Ascending aorta (tissue), 2 donors: Measurements from ENCODE around the gene VIPR1. TPM values are rescaled to one million over a fixed set of nuclear protein-coding genes. Genes with fewer than 3 reads are reported as not detected.

ENCODE experiments used
- DNase-seq, 2 donors: peaks; one replicate each; pipeline ENCODE4 v3.0.0-alpha.2; 2019; ENCODE audit warnings: low spot score in 2 of 2
- H3K27ac ChIP-seq, 2 donors: fragments of 200-600 bp; sonication (generic); one replicate each; pipeline ENCODE4 v1.5.1; 2016 to 2017; ENCODE audit warnings: mild to moderate bottlenecking in 1 of 2
- H3K27me3 ChIP-seq: fragments of 200-600 bp; sonication (generic); one replicate; pipeline ENCODE4 v1.5.1; 2017
- H3K36me3 ChIP-seq, 2 donors: fragments of 200-600 bp; sonication (generic); one replicate each; pipeline ENCODE4 v1.5.1; 2016
- H3K4me1 ChIP-seq, 2 donors: fragments of 200-600 bp; sonication (generic); one replicate each; pipeline ENCODE4 v1.5.1; 2016 to 2017; ENCODE audit warnings: mild to moderate bottlenecking in 1 of 2
- H3K4me3 ChIP-seq, 2 donors: fragments of 200-600 bp; sonication (generic); one replicate each; pipeline ENCODE4 v1.5.1; 2016 to 2017; ENCODE audit warnings: mild to moderate bottlenecking in 1 of 2
- H3K9me3 ChIP-seq, 2 donors: fragments of 200-600 bp; sonication (generic); one replicate each; pipeline ENCODE4 v1.5.1; 2016
- CTCF ChIP-seq, 3 experiments: fragments of 200-600 bp in 2 of 3; fragments of 450-650 bp in 1 of 3; sonication (generic) in 2 of 3; IDR thresholded peaks; one replicate each; pipeline ENCODE4 v1.5.1; 2016 to 2019; ENCODE audit warnings: antibody characterized with exemption in 3 of 3, mild to moderate bottlenecking in 1 of 3, moderate library complexity in 1 of 3
- intact Hi-C: fragments of 100-400 bp; cut with DNase I; formaldehyde crosslinking; loops from one replicate; pipeline ENCODE4 v1.15.1; 2023
- total RNA-seq: library from RNA; depleted of rRNA; stranded (reverse); fragments of >200 nt; gene quantifications from one replicate; pipeline ENCODE4 v1.1.0, GENCODE V29; 2016

The VIPR1 gene
- total RNA-seq, 1 donor from 2014 or later, result 3.5 TPM

DNA sequence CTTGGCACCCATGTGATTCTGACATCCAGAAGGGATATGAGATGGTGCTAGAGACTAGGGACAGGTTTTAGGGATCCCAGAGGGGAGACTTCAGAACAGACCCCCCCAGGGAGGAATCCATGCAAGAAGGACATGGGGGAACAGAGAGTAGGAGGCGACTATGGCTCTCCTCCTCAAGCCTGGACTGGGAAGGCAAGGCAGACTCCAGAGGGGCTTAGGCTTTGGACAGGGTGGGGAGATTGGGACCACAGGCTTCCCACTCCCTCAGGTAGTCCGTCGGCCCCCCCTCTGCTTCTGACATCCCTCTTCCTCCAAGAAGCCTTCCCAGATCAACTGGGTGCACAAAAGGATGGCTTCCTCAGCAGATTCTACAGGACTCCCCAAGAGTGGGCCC, 3.0 kb upstream of the VIPR1 start:
- no peaks in the 10 kb centered on the region for H3K27me3 ChIP-seq
- no peaks in the 10 kb centered on the region for H3K9me3 ChIP-seq
- no peaks in the 10 kb centered on the region for H3K36me3 ChIP-seq
- intact Hi-C loops, result no loop called here
- DNase-seq, result peak in 1 of 2 donors; percentile 44
- H3K27ac ChIP-seq, result no peak overlapping the region
- no peak for TF ChIP-seq CTCF (IDR thresholded peaks at IDR 0.05)
- peaks cover 2 to 5% of the 10 kb centered on the region in 2 donors for H3K4me1 ChIP-seq
- H3K4me3 ChIP-seq, result no peak overlapping the region

- H3K27me3 ChIP-seq, result no peaks in the 10 kb centered on the region
- intact Hi-C loops, result loop anchor here (5.0 kb wide), 1 partner anchor 247 kb away; no protein-coding TSS in a partner anchor
These were observed 2.4 kb upstream of the VIPR1 start for GRCh38 chr3:42500091-42500490.

DNA sequence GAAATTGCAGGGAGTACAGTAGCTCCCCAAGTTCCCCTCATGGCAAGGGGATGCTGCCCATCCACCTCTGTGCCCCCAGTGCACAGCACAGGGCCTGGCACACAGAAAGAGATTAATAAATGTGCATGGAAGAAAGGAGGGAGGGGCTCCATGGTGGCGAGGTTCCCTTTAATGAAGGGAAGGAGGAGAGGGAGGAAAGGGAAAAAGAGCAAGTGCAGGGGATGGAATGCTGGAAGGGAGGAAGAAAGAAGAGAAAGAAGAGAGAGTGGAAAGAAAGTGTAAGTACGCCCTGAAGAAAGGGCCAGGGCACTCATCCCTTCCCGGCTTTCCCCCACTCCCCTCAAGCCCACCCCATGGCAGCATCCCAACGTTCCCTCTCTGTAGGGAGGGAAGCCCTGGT, 1.5 kb upstream of the VIPR1 start:
- Histone ChIP-seq H3K27ac (no peak overlapping the region), H3K4me1 (peaks cover 2 to 5% of the 10 kb centered on the region in 2 donors), H3K4me3 (peak overlapping the region in 1 of 2 donors; percentile 67), H3K36me3 (no peaks in the 10 kb centered on the region), H3K9me3 (no peaks in the 10 kb centered on the region), H3K27me3 (no peaks in the 10 kb centered on the region)
- intact Hi-C loops, result loop anchor here (5.0 kb wide), 1 partner anchor 246 kb away; no protein-coding TSS in a partner anchor
- DNase-seq, result no peak
- no peak for TF ChIP-seq CTCF (IDR thresholded peaks at IDR 0.05)

More at GRCh38 chr3:42500091-42500490, 2.4 kb upstream of the VIPR1 start:
- Histone ChIP-seq H3K27ac (no peak overlapping the region), H3K4me1 (peaks cover 2 to 5% of the 10 kb centered on the region in 2 donors), H3K36me3 (no peaks in the 10 kb centered on the region), H3K9me3 (no peaks in the 10 kb centered on the region), H3K4me3 (no peak overlapping the region)
- TF ChIP-seq CTCF (IDR thresholded peaks at IDR 0.05), result no peak
- peak in 1 of 2 donors; percentile 52 for DNase-seq

- no peak overlapping the region for H3K27ac ChIP-seq
- DNase-seq, result no peak
- intact Hi-C loops, result loop anchor here (5.0 kb wide), 1 partner anchor 246 kb away; no protein-coding TSS in a partner anchor
- H3K27me3 ChIP-seq, result no peaks in the 10 kb centered on the region
- H3K4me1 ChIP-seq, result peaks cover 2 to 5% of the 10 kb centered on the region in 2 donors
- peak overlapping the region; percentile 66 to 67 for H3K4me3 ChIP-seq
- no peaks in the 10 kb centered on the region for H3K36me3 ChIP-seq
- no peak for TF ChIP-seq CTCF (IDR thresholded peaks at IDR 0.05)
- no peaks in the 10 kb centered on the region for H3K9me3 ChIP-seq
These were observed 1.1 kb upstream of the VIPR1 start for GRCh38 chr3:42501321-42501680.

DNA sequence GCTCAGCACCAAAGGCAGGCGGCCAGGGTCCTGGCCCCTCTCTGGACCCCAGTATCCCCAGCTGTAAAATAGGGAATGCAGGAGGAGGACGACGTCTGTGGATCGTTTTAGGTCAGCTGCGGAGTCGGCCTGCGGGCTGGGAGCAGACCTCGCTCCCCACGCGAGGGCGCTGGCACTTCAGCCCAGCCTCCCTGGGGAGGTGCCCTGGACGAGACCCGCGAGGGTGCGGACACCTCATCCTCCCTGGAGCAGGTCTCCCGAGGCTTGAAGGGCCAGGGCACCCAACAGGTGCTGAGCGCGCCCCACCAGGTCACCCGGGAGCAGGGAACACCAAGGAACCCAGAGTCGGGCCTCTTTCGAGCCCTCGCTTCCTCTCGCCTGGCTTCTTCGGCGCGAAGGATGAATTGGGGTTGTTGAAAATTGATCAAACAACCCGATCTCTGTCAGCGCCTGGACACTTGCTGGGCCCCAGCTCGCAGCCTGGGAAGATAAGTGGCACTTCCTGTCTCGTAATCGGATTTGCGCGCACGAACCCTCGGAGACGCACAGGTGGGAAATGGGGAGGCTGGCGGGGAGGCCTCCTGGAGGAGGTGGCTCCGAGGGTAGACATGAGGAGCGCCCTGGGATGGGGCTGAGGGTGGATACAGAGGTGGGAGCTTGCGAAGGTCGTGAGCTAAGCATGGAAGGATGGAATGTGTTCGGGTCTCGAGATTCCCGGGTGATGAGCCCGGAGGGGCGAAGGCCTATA, 588 bp upstream of the VIPR1 start:
- peak; percentile 59 to 84 (median 69) for TF ChIP-seq CTCF (IDR thresholded peaks at IDR 0.05)
- intact Hi-C loops, result loop anchor here (1.0 to 5.0 kb wide), 2 partner anchors 45 to 245 kb away; no protein-coding TSS in a partner anchor
- H3K27ac ChIP-seq, result no peak overlapping the region
- no peaks in the 10 kb centered on the region for H3K9me3 ChIP-seq
- H3K4me3 ChIP-seq, result peak overlapping the region; percentile 66 to 67
- H3K36me3 ChIP-seq, result no peaks in the 10 kb centered on the region
- H3K4me1 ChIP-seq, result peaks cover 2 to 5% of the 10 kb centered on the region in 2 donors
- no peaks in the 10 kb centered on the region for H3K27me3 ChIP-seq
- DNase-seq, result peak in 1 of 2 donors; percentile 75
